ENCODE data around the gene GRIK3.

The GRIK3 gene

DNA sequence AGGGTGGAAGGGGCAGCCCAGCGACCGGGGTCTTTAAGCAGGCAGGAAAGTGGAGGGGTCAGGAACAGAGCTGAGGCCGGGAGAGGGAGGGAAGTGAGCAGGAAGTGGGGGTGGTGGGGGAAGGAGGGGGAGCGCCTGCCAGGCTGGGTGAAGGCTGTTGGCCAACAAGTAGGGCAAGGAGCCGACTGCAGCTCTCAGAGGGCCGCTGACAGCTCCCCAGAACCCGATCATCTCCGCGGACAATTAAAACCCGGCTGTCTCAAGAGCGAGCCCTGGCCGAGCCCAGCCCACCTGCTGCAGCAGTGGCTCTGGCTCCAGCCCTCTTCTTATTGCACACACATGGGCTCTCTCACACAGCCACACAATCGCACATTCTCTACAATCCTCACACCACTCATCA lies 51.6 kb downstream of the GRIK3 start:
- in situ Hi-C loops (cut with HindIII; ENCODE audit: low sequenced_read_pairs) = no loop called here

DNA sequence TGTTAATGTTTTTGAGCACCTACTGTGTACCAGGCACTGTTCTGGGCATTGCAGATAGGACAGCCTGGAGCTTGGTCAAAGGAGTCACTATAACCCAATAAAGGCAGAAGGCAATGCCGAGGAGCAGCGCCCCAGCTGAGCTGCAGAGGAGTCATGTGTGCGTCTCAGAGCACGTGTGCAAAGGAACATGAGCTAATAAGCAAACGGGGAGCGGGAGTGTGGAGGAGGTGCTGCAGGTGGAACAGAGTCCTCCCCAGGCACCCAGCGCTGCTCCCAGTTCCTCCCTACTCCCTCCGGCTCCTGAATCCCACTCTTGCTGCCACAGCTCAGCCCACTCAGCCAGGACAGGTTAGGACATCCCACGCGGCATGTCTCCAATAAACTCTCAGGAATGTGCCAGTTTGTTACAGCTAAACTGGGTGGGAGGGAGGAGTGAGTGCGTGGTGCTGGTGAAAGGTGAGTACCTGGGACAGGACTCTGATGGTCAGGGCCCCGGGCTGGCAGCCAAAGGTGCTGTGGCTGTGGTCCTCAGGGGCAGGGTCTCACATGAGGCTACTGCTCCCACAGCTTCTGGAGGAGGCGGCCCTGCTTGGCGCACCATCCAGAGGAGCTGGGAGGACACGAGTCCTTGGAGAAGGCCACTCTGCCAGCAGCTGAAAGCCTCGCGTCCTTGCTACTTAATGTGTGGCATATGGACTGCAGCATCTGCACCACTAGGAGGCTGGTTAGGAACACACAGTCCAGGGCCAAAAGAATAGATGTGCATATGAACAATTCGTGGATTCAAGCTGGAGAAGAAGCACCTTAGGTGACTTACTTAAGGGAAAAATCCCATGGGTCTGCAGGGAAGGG lies 52.3 kb downstream of the GRIK3 start:
- in situ Hi-C loops (cut with HindIII; ENCODE audit: low sequenced_read_pairs) = no loop called here

DNA sequence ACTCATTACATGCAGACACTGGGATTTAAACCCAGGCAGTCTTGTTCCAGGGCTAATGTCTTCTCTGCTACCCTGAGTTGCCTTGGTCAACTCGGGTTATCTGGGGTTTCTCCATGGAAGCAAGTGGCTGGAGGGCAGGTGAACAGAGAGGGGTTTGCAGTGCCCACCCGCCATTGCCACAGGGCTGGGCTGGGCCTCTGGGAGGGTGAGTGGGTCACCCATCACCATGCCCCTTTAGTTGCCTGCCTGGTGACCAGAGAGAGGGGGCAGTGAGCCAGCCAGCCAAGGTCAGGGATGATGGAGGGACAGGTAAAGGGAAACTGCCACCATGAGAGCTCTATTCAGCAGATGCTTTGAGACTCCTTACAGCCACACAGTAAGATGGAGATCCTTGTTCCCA lies 53.2 kb downstream of the GRIK3 start:
- in situ Hi-C loops (cut with HindIII; ENCODE audit: low sequenced_read_pairs) = no loop called here

DNA sequence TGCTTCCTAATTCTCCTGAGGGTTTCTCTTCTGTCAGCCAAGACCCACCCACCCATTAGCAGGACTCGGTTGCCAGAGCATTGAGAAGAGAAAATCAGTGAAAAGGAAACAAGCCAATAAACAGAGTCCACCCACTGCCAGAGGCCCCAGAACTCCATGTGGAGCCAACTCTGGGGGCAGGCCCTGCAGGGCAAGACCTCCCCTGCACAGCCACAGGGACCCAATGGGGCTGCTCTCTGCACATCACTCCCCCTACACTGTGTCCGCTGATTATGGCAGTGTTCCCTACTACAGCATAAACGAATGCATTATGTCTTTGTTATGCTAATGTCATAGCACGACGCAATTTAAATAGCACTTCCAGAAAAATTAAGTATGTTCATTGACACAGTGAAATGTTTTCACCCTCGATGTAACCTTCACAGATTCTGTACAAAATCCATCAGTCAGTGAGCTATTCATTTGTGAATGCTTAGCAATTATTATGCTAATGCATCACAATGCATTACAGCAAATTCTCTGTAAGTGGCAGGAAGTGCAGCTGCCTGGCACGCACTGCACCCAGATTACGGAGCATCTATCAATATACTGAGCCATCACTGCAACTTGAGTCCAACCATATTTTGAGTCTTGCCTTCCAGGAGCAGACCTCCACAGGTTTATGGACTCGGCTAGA lies 56.4 kb downstream of the GRIK3 start:
- in situ Hi-C loops (cut with HindIII; ENCODE audit: low sequenced_read_pairs) = no loop called here

DNA sequence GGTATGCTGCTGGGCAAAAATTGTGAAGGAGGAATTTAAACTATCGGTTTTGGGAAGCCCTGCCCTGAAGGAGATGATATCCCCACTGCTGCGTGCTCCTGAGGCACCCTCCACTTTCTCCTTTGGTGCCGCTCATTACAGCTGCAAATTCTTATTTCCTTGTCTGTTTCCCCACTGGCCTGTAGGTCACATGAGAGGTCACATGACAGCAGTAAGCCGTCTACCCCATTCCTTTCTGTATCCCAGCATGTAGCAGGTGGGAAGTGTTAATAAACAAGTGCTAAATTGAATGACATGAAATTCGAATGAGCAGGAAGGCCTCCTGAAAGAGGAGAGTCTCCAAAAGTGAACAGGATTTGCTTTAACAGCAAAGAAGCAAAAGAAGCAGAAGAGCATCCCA lies 58.7 kb downstream of the GRIK3 start:
- in situ Hi-C loops (cut with HindIII; ENCODE audit: low sequenced_read_pairs) = no loop called here

DNA sequence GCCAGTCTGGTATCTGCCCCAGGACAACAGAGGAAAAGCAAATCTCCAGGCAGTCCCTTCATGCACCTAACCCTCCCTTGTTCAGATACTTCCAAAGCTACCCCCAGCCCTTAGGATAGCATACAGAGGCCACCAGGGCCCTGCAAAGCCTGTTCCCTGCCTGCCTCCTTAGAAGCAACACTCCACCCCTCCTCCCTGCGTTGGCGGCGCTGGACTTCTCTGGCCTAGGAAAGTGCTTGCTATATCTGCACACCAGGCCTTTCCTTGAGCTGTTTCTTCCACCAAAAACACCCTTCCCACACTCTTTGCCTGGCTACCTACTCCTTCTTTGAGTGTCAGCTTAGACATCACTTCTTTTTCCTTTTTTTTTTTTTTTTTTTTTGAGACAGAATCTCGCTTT lies 61.3 kb downstream of the GRIK3 start:
- in situ Hi-C loops (cut with HindIII; ENCODE audit: low sequenced_read_pairs) = no loop called here

DNA sequence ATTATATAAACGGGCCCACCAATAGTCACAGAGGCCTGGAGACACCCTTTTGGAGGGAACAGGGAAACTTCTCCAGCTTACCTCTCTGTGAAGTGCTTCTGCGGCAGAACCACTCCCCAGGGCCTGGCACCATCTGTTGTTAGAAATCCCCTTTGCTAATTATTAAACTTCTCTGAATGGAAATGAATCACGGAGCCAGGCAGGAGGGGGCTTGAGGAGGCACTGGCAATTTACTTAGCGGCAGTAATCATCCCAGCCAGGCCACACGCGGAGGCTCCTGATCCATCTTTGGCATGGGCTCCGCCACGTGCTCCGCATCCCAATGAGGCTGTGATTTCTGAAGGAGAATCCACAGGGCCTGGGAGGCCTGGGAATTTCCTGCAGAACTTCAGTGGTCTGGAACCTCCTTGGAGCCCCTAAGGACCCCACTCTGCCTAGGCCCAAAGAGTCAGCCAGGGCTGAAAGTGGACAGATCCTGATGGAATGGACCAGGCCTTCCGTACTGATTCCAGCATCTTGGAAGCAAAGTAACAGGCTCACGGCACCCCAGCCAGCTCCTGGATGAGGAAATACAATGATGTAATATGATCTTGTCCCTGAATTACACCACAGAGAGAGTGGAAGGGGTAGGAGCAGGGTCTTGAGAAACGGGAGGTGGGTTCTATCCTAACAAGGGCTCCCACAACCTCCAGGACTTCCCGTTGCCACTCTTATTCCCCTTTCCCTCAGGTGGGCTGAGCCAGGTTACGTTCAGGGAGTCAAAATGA lies 62.3 kb downstream of the GRIK3 start:
- in situ Hi-C loops (cut with HindIII; ENCODE audit: low sequenced_read_pairs) = no loop called here

DNA sequence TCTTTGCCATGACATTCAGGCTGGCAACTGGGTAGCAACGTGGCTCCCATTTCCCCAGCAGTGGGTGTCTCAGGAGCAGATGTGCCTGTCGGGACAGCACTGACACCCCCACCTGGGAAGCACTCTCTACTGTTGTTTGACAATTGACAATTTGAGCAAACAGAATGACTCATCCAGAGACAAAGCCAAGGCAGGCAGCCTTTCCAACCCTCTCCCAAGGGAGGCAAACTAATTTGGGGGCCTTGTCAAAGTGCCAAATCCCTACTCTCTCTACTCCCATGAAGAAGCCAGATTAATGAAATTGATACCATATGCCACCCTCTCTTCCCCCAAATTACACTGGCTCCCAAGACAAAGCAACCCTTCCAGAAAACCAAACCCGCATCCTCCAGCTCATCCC lies 65.6 kb downstream of the GRIK3 start:
- in situ Hi-C loops (cut with HindIII; ENCODE audit: low sequenced_read_pairs) = no loop called here

DNA sequence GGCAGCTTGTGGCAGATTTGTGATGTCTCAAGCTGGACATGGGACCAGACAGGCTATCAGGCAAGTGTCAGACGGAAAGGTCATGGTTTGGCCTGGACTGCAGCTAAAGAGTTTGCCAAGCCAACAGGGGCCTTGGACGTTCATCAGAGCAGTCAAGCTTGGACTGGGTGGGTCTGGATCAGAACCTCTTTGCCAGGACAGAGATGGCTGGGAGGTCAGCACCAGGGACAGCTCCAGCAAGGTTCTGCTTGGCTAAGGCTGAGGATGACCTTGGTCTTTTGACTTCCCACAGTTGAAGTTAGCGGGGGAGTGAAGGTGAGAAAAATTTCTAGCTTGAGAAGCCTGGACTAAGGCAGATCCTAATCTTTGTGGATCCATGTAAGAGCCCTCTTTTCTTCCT lies 68.1 kb downstream of the GRIK3 start:
- in situ Hi-C loops (cut with HindIII; ENCODE audit: low sequenced_read_pairs) = no loop called here

DNA sequence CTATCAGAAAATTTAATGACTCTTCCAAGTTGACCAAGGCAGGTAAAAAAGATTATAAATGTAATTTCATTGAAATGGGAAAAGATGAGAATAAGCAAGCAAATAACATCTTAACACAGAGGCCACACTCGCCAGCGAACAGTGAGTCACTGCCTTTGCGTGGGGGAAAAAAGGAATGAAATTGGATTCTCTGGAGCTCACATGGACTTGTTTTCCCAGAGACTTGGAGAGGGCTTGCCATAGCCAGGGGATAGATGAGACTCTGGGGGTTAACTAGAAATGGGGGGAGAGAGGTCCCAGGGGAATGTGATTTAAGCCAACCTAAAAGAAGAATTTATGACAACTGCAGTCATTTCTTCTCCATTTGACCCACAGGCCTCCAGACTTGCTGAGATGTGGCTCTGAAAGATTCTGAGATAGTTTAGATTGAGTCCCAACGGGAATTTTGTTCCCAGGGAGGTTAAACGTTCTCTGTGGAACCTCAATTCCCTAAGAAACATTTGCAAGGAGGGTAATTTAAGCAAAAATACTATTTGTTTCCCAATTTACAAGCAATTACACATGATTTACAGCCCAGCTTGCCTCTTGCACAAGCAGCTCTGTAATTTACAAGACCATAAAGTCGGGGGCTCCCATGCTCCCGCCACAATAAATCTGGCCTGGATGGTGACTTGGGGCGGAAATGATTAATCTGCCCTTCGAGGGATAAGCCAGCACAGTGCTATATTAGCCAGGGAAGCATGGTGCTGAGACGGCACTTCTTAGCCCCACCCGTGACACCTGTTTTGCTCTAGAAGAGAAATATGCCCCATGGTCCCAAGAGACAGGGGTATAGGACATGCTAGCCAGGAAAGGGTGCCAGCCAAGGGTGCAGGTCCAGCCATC lies 68.8 kb downstream of the GRIK3 start:
- in situ Hi-C loops (cut with HindIII; ENCODE audit: low sequenced_read_pairs) = no loop called here

DNA sequence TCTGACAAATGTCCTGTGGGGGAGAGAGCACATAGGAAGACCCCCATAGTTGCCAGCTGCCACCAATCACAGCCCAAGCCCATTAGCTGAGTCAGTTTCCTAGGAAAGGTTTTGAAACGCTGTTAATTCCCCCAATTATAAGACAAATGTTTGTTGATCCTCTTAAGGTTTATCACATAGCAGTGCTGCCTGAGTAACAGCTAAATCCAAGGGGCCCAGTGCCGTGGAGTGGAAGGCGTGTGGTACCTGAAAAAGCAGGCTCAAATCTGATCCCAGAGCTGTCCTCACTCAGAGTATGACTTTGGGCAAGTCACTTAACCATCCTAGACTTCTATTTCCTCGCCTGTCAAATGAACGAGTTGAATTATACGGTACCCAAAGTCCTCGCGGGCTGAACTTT lies 69.5 kb downstream of the GRIK3 start:
- in situ Hi-C loops (cut with HindIII; ENCODE audit: low sequenced_read_pairs) = no loop called here

DNA sequence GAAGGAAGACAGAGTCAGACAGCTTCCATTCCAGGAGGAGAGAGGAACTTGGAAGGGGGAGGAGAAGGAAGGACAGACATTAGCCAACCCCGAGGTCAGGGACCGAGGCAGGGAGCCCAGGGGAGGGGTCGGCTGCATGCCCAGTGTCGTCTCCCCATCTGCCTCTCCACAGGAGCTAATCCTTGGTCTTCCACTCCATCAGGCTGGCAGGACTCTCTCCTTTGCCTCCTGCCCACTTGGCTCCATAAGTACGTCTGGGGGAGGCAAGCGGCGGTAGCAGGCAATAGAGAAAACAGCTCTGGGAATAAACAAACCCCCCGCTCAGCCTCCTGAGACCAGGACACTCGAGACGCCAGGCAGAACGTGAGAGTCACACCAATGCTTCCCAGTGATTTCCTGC lies 71.3 kb downstream of the GRIK3 start:
- in situ Hi-C loops (cut with HindIII; ENCODE audit: low sequenced_read_pairs) = no loop called here

DNA sequence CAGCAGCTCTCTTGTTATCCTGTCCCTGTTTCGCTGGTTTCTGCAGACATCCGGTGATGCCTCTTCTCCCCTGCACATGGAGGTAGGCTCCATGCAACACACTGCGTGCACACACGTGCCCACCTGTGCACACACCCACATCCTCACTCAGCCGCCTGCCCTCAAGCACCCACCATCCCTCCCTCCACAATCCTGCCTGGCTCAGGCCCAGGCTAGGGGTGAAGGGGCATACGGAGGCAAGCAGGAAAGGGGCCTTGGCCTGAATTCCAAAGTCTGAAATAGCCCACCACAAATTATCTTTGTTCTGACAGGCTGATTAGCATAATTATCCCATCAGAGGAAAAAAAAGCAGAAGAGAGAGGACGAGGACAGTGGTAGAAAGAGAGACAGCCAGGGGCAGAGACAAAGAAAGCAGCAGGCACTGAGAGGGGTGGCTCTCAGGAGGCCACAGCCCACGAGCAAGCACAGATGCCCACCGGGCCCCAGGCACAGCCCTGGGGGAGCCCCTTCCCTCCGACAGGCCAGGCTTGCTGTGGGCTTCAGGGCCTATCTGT lies 73.2 kb downstream of the GRIK3 start:
- in situ Hi-C loops (cut with HindIII; ENCODE audit: low sequenced_read_pairs) = no loop called here

DNA sequence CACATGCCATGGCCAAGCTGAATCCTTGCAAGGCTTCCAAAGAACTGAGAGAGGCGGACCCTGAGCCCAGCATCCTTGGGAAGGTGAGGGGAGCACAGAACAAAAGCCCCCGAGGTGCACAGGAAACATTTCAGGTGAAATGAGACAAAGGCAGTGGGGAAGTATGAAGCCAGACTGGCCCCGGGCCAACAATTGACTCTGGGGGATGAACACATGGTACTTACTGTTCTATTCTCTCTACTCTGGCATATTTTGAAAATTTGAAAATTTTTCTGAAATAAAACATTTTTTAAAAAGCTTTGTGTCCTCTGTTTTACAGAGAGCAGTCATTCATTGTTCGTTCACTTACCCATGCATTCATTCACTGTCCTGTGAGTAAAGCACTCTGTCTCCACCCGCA lies 77.7 kb downstream of the GRIK3 start:
- in situ Hi-C loops (cut with HindIII; ENCODE audit: low sequenced_read_pairs) = no loop called here

DNA sequence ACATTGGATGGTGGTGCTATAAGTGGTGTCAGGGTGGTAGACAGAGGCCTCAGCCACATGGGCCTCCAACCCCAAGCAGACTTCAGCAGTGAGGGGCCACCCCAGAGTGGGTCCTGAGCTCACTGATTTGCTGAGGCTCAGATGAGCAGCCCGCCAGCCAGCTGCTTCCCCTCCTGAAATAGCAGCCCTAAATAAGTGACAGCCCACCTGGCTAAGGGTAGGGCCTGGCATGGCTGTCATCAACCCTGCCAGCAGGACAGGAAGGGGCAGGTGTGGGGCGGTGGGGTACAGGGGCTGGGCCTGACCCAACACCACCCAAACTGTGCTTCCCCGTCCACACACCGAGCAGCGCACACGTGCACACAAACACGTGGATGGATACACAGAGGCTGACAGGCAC lies 79.3 kb downstream of the GRIK3 start:
- in situ Hi-C loops (cut with HindIII; ENCODE audit: low sequenced_read_pairs) = no loop called here

DNA sequence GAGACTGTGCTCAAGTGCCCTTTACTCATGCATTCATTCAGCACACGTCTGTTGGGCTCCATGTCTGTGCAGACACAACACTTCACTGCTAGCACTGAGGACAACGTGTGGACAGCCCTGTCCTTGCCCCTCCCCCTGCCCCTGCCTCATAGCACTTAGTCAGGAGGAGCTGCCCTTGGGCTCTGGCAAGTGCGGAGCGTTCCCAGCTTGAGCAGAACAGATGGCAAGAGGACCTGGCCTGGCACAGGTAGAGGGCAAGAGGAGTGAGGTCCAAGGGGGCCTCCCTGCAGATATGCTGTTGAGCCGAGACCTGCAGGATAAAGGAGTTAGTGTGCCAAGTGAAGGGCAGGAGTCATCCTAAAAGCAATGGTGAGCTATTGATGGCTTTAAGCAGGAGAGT lies 81.3 kb downstream of the GRIK3 start:
- in situ Hi-C loops (cut with HindIII; ENCODE audit: low sequenced_read_pairs) = no loop called here

DNA sequence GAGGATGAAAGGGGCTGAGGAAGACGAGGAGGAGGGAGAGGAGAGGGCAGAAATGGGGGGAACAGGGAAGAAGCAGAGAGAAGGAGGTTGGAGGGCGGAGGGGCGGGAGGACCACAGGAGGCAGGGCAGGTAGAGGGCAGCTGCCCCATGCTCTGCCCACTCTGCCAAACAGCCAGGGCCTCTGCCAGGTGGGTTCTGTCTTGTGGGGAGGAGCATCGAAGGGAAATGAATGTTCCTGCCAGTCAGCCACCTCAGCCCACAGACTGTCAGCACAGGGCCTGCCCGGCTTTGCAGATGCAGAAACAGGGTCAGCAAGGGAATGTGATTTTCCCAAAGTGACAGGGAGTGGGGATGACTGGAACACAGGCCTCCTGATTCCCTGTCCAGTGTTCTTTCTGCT lies 82.6 kb downstream of the GRIK3 start:
- in situ Hi-C loops (cut with HindIII; ENCODE audit: low sequenced_read_pairs) = no loop called here

DNA sequence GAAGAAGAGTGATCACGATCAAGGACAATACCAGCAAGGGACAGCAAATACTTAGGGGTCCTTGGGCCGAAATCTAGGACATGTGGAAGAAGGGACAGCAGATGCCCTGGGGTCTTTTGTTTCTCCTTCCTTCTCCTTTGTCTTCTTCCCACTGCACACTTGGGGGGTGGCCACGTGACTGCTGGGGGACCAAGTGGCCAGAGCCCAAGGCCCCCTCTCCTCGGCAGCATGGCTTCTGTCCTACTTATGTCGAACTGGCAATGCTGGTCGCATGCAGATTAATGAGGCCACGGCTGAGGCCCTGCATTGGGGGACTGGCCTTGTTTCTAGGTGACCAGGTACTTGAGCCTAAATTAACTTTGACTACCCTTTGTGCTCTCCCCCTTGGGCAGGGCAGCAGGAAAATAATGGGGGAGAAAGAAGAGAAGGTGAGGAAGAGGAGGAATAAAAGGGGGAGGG lies 83.0 kb downstream of the GRIK3 start:
- in situ Hi-C loops (cut with HindIII; ENCODE audit: low sequenced_read_pairs) = no loop called here

DNA sequence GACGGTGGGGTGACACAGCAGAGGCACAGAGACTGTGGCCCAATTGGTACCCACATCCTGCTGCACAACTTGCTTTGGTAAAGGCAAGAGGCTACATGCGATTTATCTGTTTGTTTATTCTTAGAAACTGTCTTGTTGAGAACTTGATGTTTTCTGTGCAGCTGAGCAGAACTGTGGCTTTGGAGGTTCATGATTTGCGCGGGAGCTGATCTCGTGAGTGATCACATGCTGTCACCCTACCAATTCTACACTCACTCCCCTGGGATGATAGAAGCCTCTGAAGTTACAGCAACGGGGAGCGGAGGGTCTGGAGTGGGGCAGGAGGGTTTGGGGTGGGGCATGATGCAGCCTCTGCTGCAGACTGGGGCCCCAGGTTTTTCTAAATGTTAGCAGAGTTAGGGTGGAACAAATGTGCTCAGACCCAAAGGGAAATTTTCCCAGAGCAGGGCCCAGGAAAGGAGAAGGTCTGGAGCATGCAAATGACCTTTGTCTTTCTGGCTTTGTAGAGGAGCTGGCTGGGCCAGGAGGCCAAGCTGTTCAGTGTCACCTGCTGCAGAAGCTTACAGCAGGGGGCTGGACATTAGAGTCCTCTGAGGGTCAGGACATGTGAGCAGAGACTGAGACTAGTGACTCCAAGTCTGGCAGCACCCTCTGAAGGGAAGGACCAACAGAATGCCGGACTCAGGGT lies 83.6 kb downstream of the GRIK3 start:
- in situ Hi-C loops (cut with HindIII; ENCODE audit: low sequenced_read_pairs) = no loop called here

DNA sequence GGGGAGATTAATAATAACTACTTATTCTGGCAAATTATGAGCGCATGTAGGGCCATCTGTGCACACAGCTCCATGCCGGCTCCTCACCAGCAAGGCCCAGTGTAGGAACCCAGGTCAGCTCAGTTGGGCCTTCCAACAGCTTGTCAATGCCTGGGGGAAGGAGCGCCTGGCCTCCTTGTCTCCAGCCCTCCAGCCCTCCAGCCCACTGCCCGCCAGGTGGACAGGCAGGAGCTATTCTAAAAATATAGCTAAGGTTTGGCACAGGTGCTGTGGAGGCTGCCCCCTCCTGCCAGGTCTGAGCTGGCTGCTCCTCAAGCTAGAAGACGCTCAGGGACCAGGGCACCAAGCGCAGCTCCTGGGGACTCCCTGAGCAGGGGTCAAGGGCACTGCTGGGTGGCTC lies 85.7 kb downstream of the GRIK3 start:
- in situ Hi-C loops (cut with HindIII; ENCODE audit: low sequenced_read_pairs) = no loop called here

All from DLD1 (cell line).